OCI-LY3 (cell line): ENCODE measurements around the gene DUSP9.
"Not testable (repeated sequence)": the region's sequence is repeated elsewhere in the genome, so short reads cannot be mapped to it uniquely, and the experiment has no call there.

ENCODE experiments used
- H2AFZ ChIP-seq: fragments of 200-600, 300-600 bp; shearing (Covaris generic); 2 replicates; pipeline ENCODE4 v1.6.0; 2014; ENCODE audit warnings: antibody characterized with exemption, low read depth, low read length
- H3K27ac ChIP-seq: fragments of 200-600, 300-600 bp; sonication (generic); 2 replicates; pipeline ENCODE4 v1.5.1; 2014; ENCODE audit warnings: mild to moderate bottlenecking, low read length, moderate library complexity, mixed read lengths
- H3K27me3 ChIP-seq: fragments of 200-600, 300-600 bp; sonication (generic); 2 replicates; pipeline ENCODE4 v1.6.1; 2014; ENCODE audit warnings: low read depth, low read length, mixed read lengths
- H3K36me3 ChIP-seq: fragments of 200-600, 300-600 bp; sonication (generic); replicated peaks from 2 replicates; pipeline ENCODE3; 2014; ENCODE audit warnings: low read depth, low read length, mixed read lengths
- H3K4me1 ChIP-seq: fragments of 300-600, 200-600 bp; sonication (generic); 2 replicates; pipeline ENCODE4 v1.6.1; 2014; ENCODE audit warnings: low read length, mixed read lengths
- H3K4me2 ChIP-seq: fragments of 200-600, 300-600 bp; sonication (generic); 2 replicates; pipeline ENCODE4 v1.6.1; 2014; ENCODE audit warnings: low read length, mixed read lengths
- H3K4me3 ChIP-seq: fragments of 300-600, 200-600 bp; sonication (generic); 2 replicates; pipeline ENCODE4 v1.5.1; 2014; ENCODE audit warnings: antibody characterized with exemption, mild to moderate bottlenecking, low read length, moderate library complexity
- H3K79me2 ChIP-seq: fragments of 300-600, 200-600 bp; shearing (Covaris generic); 2 replicates; pipeline ENCODE4 v1.6.1; 2014; ENCODE audit warnings: mild to moderate bottlenecking, low read length, mixed read lengths
- H3K9ac ChIP-seq: fragments of 300-600, 200-600 bp; shearing (Covaris generic); 2 replicates; pipeline ENCODE4 v1.6.0; 2014; ENCODE audit warnings: mild to moderate bottlenecking, low read length, moderate library complexity
- H3K9me3 ChIP-seq: fragments of 200-600, 300-600 bp; shearing (Covaris generic); 2 replicates; pipeline ENCODE4 v1.6.1; 2014; ENCODE audit warnings: low read length, mixed read lengths; ENCODE audit not compliant: insufficient read depth
- H4K20me1 ChIP-seq: fragments of 200-600, 300-600 bp; sonication (generic); 2 replicates; pipeline ENCODE4 v1.6.1; 2016; ENCODE audit warnings: low read length, mixed read lengths; ENCODE audit not compliant: insufficient read depth
- CTCF ChIP-seq: fragments of 200-600, 300-600 bp; sonication (generic); IDR thresholded peaks from 2 replicates; pipeline ENCODE4 v1.5.1; 2014; ENCODE audit warnings: antibody characterized with exemption, low read length, low read depth
- EZH2phosphoT487 ChIP-seq: fragments of 200-600 bp; shearing (Covaris generic); IDR thresholded peaks from 2 replicates; pipeline ENCODE4 v1.6.1; 2018; ENCODE audit warnings: antibody characterized with exemption, mixed run types, low read depth

The DUSP9 gene

GRCh38 chrX:153692611-153693156 lies 45.7 kb downstream of the DUSP9 start:
- Histone ChIP-seq H3K27me3 (no peaks in the 10 kb centered on the region), H3K4me1 (no peaks in the 10 kb centered on the region), H3K9me3 (no peaks in the 10 kb centered on the region), H3K27ac (no peak overlapping the region), H3K79me2 (no peaks in the 10 kb centered on the region), H4K20me1 (no peaks in the 10 kb centered on the region), H3K36me3 (no peaks in the 10 kb centered on the region), H2AFZ (no peak overlapping the region), H3K4me3 (no peak overlapping the region), H3K4me2 (no peak overlapping the region), H3K9ac (no peak overlapping the region)
- TF ChIP-seq EZH2phosphoT487: no peak
- TF ChIP-seq CTCF: no peak

GRCh38 chrX:153693216-153694086 lies 46.4 kb downstream of the DUSP9 start:
- Histone ChIP-seq H3K36me3 (no peaks in the 10 kb centered on the region), H3K9ac (no peak overlapping the region), H3K4me3 (no peak overlapping the region), H3K79me2 (no peaks in the 10 kb centered on the region), H3K27me3 (no peaks in the 10 kb centered on the region), H3K4me2 (no peak overlapping the region), H2AFZ (no peak overlapping the region), H4K20me1 (no peaks in the 10 kb centered on the region), H3K4me1 (no peaks in the 10 kb centered on the region), H3K9me3 (no peaks in the 10 kb centered on the region), H3K27ac (no peak overlapping the region)
- TF ChIP-seq CTCF (no peak), EZH2phosphoT487 (no peak)

GRCh38 chrX:153694256-153694655 lies 47.3 kb downstream of the DUSP9 start:
- not testable (repeated sequence) for H4K20me1 ChIP-seq, H3K9me3 ChIP-seq, H3K4me2 ChIP-seq, H2AFZ ChIP-seq, H3K9ac ChIP-seq, H3K4me3 ChIP-seq, H3K79me2 ChIP-seq, H3K36me3 ChIP-seq, H3K4me1 ChIP-seq, H3K27me3 ChIP-seq, H3K27ac ChIP-seq

GRCh38 chrX:153694687-153695270 lies 47.8 kb downstream of the DUSP9 start:
- H3K9me3 ChIP-seq: no peaks in the 10 kb centered on the region
- H3K9ac ChIP-seq: no peak overlapping the region
- H3K4me3 ChIP-seq: no peak overlapping the region
- no peaks in the 10 kb centered on the region for H3K36me3 ChIP-seq
- H3K4me2 ChIP-seq: no peak overlapping the region
- H4K20me1 ChIP-seq: no peaks in the 10 kb centered on the region
- H2AFZ ChIP-seq: no peak overlapping the region
- TF ChIP-seq CTCF (no peak), EZH2phosphoT487 (no peak)
- no peaks in the 10 kb centered on the region for H3K27me3 ChIP-seq
- H3K4me1 ChIP-seq: no peaks in the 10 kb centered on the region
- no peaks in the 10 kb centered on the region for H3K79me2 ChIP-seq
- H3K27ac ChIP-seq: no peak overlapping the region
